Brain microvascular endothelial cell (primary cell): Measurements from ENCODE around the gene ADRA2C.

Experiments
- DNase-seq: peaks from one replicate; pipeline ENCODE4 v3.0.0-alpha.2; 2020
- H3K27ac ChIP-seq: fragments of 250-450 bp; sonication (Bioruptor Pico); 2 replicates; pipeline ENCODE4 v1.5.1; 2020; ENCODE audit warnings: mild to moderate bottlenecking, moderate library complexity
- H3K27me3 ChIP-seq: fragments of 250-450 bp; sonication (Bioruptor Pico); replicated peaks from 2 replicates; pipeline ENCODE4 v1.5.1; 2020; ENCODE audit warnings: mild to moderate bottlenecking
- H3K36me3 ChIP-seq: fragments of 250-450 bp; sonication (Bioruptor Pico); replicated peaks from 2 replicates; pipeline ENCODE4 v1.5.1; 2020; ENCODE audit warnings: mild to moderate bottlenecking
- H3K4me3 ChIP-seq: 2 replicates; pipeline ENCODE4 v1.5.1; 2011; ENCODE audit warnings: low read depth, mild to moderate bottlenecking, control low read depth, low read length, moderate library complexity
- in situ Hi-C: cut with HindIII; loops from 2 replicates; pipeline ENCODE4 v1.10.0; 2017; ENCODE audit warnings: low sequenced_read_pairs, low pct_ligation_motif_present
- TF ChIP-seq, protein P1 (sequence below): IDR thresholded peaks from 2 replicates; pipeline ENCODE4 v1.5.1; 2011; ENCODE audit warnings: low read depth, mild to moderate bottlenecking, moderate library complexity, low read length, control low read depth, inconsistent platforms; ENCODE audit errors: missing control alignments

ADRA2C gene

DNA sequence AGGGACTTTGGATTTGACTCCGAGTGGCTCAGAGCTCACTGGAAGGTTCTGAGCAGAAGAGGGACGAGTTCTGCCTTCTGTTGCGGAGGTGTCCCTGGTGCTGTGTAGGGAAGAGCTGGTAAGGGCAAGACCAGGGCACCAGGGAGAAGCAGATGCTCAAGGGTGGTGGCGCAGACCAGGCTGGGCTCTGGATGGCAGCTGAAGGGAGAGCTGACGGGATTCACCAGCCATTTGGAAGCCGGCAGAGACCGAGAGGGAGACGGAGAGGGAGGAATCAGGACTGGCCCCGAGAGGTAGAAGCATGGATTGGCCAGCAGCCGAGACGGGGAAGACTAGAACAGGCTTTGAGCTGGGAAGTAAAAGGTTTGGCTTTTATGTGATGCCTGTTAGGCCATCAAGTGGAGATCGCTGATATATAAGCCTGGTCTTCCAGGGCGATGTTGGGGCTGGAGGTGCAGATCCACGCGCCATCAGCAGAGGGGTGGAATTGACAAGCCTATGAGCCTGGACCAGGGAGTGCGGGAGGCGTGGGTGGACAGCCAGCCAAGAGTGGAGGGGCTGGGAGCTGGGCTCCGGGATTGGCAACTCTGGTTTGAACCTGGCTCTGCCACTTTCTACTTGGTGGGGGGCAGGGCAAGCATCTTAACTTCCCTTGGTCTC lies 43.4 kb downstream of the ADRA2C start:
- Histone ChIP-seq H3K27ac (no peak overlapping the region), H3K36me3 (no peaks in the 10 kb centered on the region), H3K27me3 (no peaks in the 10 kb centered on the region), H3K4me3 (no peak overlapping the region)
- in situ Hi-C loops: no loop called here
- TF ChIP-seq, protein P1, sequence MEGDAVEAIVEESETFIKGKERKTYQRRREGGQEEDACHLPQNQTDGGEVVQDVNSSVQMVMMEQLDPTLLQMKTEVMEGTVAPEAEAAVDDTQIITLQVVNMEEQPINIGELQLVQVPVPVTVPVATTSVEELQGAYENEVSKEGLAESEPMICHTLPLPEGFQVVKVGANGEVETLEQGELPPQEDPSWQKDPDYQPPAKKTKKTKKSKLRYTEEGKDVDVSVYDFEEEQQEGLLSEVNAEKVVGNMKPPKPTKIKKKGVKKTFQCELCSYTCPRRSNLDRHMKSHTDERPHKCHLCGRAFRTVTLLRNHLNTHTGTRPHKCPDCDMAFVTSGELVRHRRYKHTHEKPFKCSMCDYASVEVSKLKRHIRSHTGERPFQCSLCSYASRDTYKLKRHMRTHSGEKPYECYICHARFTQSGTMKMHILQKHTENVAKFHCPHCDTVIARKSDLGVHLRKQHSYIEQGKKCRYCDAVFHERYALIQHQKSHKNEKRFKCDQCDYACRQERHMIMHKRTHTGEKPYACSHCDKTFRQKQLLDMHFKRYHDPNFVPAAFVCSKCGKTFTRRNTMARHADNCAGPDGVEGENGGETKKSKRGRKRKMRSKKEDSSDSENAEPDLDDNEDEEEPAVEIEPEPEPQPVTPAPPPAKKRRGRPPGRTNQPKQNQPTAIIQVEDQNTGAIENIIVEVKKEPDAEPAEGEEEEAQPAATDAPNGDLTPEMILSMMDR: no peak
- DNase-seq: no peak

DNA sequence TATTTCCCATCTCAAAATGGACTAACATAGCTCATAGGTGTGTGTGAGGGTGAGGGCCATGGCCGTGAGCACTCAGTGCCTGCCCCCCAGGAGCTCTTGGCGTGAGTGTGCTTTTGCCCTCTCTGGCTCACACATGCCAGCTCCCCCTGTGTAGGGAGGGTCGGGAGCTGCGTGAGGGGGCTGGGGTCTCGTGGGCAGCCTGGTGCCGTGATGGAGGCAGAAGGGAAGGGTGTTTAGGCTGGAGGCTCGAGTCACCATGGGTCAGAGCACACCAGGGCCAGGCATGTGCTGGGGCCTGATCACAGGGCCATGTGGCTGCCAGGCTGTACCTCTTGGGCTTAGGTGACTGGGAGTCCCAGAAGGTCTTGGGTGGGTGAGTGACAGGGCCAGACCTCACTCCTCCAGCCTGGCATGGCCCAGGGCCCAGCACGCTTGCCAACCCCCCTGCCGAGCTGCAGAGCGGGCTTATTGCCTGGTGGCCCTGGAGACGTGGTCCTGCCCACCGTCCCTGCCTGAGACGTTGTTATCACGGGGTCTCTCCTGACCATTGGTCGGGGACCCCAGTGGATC lies 44.0 kb downstream of the ADRA2C start:
- H3K27me3 ChIP-seq: no peaks in the 10 kb centered on the region
- DNase-seq: no peak
- TF ChIP-seq, protein P1: no peak
- no peak overlapping the region for H3K4me3 ChIP-seq
- no peaks in the 10 kb centered on the region for H3K36me3 ChIP-seq
- in situ Hi-C loops: no loop called here
- H3K27ac ChIP-seq: no peak overlapping the region

DNA sequence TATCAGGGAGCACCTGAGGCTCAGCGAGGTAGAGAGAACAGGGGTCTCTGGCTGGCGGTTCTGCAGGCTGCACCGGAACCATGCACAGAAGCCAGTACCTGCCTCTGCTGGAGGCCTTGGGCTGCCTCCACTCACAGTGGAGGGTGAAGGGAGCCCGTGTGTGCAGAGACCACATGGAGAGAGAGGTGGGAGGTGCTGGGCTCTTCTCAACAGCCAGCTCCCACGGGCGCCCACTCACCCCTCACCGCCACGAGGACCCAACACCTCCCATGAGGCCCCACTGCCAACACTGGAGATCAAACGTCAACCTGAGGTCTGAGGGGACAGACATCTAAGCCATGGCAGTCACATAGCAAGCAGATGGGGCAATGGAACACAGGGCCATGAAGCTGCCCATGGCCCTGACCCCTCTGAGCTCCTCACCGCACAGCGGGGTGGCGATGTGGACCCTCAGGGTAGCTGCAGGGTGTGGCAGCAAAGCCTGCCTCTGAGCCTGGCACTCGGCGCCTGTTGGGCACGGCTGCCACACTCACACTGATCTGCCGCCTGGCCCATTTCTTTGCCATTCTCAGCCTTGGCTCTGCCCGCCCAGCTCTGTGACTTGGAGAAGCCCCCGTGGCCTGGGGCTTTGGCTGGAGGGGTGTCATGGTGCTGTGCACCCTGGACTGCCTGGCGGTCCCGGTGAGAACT lies 44.8 kb downstream of the ADRA2C start:
- no peaks in the 10 kb centered on the region for H3K36me3 ChIP-seq
- H3K4me3 ChIP-seq: no peak overlapping the region
- H3K27ac ChIP-seq: no peak overlapping the region
- DNase-seq: no peak
- TF ChIP-seq, protein P1: no peak
- in situ Hi-C loops: no loop called here
- H3K27me3 ChIP-seq: no peaks in the 10 kb centered on the region

DNA sequence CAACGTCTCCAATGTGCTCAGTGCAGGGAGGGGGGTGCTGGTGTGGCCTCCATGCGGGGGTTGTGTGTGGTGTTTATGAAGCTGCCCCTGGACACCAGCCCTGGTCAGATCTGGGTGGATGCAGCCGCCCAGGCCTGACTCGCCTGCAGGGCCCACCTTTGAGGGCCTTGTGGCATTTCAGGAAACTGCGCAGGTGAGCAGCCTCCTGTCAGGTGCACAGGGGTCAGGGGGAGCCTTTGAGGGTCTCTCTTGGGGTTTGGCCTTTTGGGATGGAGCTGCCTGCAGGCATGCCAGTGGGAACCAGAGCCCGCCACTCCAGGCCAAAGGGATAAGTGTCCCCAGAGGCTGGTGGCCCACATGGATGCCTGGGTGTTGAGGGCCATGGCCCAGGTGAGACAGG lies 45.4 kb downstream of the ADRA2C start:
- no peak for DNase-seq
- Histone ChIP-seq H3K27ac (no peak overlapping the region), H3K4me3 (no peak overlapping the region), H3K27me3 (no peaks in the 10 kb centered on the region), H3K36me3 (no peaks in the 10 kb centered on the region)
- in situ Hi-C loops: no loop called here
- TF ChIP-seq, protein P1: no peak

DNA sequence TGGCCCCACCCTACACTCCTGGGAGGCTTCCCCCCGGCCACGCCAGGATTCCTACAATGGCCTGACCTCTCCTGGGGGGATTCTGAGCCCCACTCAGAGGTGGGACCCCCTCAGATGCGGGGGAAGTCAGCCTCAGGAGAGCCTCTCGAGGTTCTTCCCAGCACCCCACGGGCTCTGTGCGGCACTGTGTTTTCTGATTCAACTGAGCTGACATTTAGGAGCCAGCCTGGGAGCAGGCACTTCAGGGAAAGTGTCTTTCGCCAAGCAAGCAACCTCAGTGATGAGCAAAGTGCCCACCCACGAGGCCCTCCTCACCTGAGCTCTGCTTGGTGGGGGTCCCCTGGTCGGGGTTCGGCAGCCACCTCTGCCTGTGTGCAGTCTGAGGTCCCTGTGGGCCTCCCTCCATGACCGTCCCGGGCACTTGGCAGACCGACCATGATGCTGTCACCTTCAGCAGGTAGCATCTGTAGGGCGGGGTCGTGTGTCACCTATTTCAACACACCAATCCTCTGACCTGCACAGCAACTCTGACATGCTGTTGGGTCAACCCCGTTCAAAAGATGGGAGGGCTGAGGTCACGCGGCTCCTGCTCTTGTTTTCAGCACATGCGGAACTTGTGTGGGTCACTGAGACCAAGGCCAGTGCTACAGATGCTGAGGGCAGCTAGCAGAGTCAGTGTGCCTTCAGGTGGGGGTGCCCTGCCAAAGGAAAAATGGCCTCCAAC lies 46.2 kb downstream of the ADRA2C start:
- no peak overlapping the region for H3K27ac ChIP-seq
- H3K4me3 ChIP-seq: no peak overlapping the region
- DNase-seq: no peak
- no peaks in the 10 kb centered on the region for H3K27me3 ChIP-seq
- no peaks in the 10 kb centered on the region for H3K36me3 ChIP-seq
- TF ChIP-seq, protein P1: no peak
- in situ Hi-C loops: no loop called here
